Occipital lobe (tissue), 2 donors: ENCODE data around the gene GIT2. TPM values are rescaled to one million over a fixed set of nuclear protein-coding genes. Genes with fewer than 3 reads are reported as not detected.
"Not testable (repeated sequence)": the region's sequence is repeated elsewhere in the genome, so short reads cannot be mapped to it uniquely, and the experiment has no call there.

Source experiments
- DNase-seq: peaks from one replicate; lab custom pipeline; 2025; lab: John Stamatoyannopoulos, UW
- total RNA-seq: library from RNA; depleted of rRNA; stranded (reverse); fragments of >200 nt; gene quantifications from one replicate; pipeline ENCODE4 v1.2.3, GENCODE V29; 2014

Gene GIT2, protein sequence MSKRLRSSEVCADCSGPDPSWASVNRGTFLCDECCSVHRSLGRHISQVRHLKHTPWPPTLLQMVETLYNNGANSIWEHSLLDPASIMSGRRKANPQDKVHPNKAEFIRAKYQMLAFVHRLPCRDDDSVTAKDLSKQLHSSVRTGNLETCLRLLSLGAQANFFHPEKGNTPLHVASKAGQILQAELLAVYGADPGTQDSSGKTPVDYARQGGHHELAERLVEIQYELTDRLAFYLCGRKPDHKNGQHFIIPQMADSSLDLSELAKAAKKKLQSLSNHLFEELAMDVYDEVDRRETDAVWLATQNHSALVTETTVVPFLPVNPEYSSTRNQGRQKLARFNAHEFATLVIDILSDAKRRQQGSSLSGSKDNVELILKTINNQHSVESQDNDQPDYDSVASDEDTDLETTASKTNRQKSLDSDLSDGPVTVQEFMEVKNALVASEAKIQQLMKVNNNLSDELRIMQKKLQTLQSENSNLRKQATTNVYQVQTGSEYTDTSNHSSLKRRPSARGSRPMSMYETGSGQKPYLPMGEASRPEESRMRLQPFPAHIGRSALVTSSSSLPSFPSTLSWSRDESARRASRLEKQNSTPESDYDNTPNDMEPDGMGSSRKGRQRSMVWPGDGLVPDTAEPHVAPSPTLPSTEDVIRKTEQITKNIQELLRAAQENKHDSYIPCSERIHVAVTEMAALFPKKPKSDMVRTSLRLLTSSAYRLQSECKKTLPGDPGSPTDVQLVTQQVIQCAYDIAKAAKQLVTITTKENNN
- total RNA-seq = 27.8 TPM

DNA sequence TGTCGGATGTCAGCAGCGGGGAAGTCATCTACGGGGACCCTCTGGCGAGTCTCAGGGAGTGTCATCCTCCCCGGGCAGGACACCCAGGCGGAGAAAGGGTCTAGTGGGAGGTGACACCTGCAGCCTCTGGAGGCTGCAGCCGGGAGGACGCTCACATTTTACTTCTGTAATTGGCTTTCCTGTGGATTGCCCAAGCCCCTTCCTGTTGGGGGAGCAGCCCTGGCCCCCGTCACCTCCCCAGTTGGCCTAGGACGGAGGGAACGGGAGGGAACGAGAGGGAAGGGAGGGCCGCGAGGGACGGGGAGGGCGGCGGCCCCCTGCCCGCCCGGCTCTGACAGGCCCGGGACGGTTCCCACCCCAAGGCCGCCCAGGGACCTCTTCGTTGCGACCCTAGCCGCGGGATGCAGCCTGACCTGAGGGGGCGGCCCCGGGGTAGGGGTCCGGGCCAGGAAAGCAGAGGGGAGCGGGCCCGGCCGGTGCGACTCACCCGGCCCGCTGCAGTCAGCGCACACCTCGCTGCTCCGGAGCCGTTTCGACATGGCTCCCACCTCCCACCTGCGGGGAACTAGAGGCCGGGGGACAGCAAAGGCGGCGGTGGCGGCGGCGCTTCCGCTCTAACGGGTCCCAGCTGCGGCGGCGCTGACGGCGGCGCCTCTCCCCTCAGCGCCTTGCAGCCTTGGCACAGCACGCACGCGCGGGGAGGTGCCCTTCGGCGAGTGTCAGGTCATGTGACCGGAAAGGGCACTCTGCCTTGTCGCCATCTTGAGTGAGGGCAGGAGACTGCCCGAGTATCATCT, at the start of gene GIT2:
GIT2 (minus strand) TSS at position 683 of the 797 bp plus-strand sequence; CDS start at position 539, 144 bp downstream.
- DNase-seq = peak; percentile 90

DNA sequence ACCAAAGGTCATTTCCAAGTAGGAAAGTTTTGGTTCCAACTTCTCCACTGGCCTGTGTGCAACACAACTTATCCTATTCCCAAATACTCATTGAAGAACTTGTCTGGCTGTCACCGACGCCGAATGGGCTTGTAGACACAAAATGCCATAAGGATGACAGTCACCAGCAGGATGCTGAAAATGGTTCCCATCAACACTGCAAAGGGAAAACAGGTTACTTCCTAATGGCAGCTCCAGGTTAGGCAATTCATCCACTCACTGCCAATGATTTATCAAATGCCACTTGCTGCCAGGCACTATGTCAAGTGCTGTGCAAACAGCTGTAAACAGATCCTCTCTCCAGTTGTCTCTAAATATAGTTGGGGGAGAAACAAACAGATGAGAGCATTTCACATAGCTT, 46.1 kb upstream of the GIT2 start:
- no peak for DNase-seq

DNA sequence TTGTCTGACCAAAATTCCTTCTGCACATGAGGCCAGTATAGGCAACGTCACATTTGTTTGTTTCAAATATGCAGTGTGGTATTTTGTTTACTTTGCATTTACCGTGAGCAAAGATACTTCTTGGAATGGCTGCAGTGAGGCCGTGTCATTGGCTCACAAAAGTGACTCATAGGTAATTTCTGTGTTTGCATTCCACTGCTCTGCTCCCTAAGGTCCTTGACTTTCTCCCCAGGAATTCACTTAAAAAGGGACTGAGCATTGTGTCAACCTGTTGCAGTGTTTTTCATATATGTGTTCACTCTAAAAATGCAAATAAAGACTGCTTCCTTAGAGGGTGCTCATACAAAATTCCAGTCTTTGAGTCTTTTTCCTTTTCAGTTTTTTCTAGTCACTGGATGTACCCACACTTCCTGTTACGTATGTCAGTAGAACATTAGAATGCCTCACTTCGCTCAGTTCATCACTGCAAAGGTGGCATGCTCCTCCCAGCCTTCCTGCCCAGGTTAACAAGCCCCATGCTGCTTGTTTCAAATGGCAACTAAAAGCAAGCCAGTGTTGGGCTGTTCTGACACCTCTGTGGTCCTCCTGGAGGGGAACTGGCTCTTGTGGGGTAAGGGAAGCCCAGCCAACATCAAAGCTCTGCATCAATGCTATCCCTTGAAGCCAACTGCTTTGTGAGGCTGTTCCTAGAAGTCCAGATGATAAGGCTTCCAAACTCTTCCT, 43.1 kb upstream of the GIT2 start:
- DNase-seq = no peak

DNA sequence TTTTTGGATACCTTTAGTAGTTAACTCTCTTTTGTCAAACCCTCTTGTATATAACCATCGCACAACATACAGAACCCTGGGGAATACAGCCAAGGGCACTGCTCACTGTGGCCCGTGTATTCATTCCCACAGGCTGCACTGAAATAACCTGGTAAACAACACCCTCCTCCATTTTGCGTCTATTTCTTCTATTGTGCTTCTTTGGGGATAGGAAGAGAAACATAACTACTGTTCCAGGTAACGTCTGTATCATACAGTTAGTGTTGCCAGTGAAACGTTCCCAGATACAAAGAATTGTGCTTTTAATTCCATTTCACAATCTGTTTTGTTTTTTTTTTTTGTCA, 42.5 kb upstream of the GIT2 start:
- DNase-seq = no peak

DNA sequence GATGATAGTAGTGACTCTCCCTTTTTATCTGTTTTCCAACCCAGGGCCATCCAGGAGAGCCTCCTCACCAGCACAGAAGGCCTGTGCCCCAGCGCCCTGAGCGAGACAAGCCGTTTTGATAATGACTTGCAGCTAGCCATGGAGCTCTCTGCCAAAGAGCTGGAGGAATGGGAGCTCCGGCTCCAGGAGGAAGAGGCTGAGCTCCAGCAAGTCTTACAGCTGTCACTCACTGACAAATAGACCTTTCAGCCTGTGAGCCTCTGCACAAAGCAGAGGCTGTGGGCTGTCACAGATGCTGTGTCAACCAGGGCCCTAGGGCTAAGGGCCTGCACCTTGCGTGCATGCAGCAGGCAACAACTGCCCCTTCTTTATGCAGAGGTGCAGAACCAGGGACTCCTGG, 41.1 kb upstream of the GIT2 start:
- no peak for DNase-seq

DNA sequence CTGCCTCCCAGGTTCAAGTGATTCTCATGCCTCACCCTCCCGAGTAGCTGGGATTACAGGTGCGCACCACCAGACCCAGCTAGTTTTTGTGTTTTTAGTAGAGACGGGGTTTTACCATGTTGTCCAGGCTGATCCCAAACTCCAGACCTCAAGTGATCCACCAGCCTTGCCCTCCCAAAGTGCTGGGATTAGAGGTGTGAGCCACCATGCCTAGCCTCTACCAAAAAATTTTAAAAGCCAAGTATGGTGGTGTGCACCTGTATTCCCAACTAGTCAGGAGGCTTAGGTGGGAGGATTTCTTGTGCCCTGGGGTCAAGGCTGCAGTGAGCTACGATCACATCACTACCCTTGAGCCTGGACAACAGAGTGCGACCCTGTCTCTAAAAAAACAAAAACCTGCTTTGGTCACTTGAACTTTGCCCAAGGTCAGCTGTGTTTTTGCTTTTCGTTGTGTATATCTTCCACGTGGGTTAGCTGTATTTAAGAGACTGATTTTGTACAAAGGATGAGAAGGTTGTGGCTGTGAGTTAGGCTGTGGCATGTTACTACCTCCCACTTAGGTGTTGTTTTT, 39.5 kb upstream of the GIT2 start:
- DNase-seq = no peak

DNA sequence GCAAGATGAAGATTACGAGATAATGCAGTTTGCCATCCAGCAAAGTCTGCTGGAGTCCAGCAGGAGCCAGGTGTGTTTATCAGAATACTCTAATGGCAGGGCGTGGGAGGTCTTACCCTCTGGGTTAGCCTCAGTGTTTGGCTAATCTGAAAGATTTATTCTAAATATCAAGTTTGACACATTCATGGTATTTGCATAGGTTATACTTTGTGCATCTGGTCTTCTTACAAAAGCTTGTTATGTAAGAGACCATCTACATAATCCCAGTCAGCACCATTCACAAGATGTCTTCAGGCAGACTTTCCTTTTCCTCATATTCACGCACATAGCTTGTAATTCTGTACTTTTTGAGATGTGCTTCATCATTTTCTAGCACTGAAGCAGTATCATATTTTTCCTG, 37.7 kb upstream of the GIT2 start:
- no peak for DNase-seq

DNA sequence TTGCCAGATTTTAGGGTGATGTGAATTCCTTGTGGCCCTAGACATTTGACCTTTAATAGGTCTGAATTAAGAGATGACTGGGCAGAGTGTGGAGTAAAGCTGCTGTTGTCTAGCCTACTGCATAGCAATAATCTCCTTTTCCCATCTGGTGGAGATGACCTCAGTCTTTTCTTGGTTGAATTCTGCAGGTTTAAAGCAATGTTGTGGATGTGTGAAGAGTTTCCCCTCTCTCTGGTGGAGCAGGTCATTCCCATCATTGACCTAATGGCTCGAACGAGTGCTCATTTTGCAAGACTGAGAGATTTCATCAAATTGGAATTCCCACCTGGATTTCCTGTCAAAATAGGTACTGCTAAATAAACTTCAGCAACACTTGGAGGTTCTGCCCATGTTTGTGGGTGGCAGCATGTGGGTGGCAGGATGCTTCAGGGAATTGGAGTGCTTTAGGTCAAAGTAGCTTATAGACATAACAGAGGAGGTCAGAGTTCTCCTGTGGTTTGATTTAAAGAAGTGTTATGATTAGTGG, 33.2 kb upstream of the GIT2 start:
- no peak for DNase-seq

DNA sequence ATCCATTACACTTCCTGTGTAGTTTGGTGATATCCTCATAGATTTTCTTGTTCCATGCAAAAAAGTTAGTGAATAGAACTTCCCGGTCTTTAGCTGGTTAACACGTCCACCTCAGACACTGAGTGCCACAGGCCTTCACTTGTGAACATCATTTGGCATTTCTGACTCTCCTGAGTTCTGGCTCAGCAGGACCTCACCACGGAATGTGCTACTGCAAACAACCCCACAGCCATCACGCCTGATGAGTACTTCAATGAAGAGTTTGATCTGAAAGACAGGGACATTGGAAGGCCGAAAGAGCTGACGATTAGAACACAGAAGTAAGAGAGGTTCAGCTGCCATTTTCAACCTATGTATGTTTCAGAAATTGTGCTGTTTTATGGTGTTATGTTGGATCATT, 32.2 kb upstream of the GIT2 start:
- no peak for DNase-seq

DNA sequence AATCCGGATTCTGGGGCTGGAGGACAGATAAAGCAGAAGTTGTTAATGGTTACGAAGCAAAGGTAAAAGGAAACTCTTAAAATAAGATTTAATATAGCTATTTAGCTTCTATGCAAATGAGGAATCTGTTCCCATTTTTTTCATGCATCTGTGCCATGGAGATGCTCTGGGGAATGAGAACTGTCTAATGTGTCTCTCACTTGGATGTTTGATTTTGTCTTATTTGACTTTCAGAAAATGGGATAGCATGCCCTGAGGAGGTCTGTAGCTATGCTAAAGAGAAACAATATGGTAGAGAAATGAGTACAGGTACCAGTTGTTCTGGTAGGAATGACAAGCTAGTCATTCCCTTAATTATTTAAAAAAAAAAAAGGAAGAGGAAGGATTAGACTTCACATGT, 27.9 kb upstream of the GIT2 start:
- DNase-seq = no peak

DNA sequence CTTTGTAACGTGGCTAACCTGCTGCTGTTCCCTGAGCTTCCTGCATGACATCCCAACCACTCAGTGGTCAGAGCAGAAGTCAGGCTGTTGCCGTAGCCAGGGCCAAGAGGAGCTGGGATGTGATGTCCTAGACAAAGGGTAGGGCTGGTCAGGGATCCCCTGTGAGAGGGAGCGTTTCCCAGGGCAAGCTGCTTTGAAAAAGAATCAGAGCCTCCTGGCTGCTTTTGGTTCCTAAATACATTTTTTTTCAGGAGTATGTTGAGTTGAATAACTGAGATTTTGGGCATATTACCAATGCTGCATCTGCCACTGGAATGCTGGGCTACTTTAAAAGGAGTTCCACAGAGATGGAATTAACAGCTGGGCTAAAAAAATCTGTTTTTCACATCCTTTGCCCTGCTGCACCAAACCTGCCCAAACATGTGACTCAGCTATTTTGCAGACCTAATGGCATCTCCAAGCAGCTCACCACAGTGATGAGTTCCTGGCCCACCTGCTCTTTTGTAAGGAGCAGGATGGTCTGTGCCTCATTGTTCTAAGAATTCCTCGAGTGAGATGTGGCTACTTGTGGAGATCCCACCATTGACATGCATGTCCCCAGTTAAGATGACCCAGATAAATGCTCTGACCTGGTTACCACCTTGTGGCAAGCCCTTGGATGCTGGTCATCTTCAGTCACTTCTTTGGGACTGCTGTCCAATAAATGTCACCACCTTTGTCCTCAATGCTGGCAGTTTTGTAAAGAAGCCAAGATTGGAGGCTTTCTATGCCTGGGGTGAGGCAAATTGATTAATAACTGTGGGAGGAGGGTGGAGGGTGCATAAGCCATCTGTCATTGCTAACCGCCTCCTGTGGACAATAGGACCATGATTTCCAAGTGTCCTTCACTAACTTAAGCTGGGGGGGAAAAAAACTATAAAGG, 27.2 kb upstream of the GIT2 start:
- no peak for DNase-seq

DNA sequence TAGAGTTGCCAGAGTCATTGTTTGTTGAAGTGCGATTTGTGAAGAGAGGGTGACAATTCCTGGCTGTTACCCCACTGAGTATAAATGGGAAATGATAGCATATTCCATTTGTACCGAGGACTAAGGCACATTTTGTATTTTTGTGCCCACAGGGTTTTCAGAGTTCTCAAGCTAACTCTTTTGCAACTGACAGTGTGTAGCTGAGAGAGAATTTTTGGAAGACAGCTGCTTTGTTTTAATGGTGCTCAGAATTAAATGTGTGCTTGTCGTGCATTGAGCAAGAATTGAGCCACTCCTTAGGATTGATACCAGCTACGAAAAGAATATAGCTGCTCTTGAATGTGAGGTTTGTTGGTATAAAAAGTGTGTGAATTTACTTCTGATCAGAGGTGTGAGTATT, 24.8 kb upstream of the GIT2 start:
- no peak for DNase-seq

DNA sequence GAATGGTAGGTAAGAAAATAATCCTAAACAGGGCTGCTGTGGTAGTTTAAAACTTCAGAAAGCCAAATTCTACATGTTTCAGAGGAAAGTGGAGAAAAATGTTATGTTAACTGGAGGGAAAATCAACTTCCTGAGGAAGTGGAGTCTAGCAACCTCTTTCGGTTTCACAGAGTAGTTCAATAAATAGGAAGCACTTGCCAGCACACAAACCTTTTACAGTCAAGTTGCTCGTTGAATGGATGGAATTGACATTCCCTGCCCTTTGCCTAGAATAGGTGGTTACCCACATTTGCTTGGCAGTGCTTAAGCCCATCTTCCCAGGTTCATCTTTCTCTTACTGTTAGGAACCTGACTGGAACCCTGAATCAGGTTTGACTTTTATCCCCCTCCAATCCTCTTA, 19.0 kb upstream of the GIT2 start:
- no peak for DNase-seq

DNA sequence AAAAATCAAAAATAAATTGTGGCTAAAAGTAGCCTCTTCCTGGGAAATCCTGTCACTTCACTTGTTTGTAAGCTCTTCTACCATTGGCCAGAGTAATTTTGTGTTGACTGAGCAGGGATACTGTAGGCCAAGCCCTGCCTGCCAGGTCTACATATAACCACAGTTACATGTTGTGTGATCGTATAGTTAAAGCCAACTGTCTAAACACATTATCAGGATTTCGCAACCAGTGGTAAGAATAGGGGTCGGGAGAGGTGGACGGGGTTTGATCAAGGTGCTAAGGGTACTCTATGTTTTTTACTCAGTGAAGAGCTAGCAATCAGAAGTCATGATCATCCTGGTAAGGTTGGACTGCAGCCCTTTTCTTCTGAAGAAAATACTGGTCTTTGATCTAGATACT, 16.5 kb upstream of the GIT2 start:
- DNase-seq = no peak

DNA sequence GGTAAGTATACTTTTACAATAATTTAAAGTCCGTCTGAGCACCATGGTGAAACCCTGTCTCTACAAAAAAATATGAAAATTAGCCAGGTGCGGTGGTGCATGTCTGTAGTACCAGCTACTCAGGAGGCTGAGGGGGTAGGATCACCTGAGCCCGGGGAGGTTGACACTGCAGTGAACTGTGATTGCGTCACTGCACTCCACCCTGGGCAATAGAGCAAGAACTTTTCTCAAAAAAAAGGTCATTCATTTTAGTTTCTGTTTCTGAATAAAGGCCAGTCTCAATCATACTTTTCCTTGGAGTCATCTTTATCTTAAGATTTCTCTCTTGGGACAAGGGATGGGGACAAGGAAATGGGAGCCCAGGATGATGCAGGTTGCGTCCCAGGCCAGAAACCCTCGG, 16.0 kb upstream of the GIT2 start:
- no peak for DNase-seq

DNA sequence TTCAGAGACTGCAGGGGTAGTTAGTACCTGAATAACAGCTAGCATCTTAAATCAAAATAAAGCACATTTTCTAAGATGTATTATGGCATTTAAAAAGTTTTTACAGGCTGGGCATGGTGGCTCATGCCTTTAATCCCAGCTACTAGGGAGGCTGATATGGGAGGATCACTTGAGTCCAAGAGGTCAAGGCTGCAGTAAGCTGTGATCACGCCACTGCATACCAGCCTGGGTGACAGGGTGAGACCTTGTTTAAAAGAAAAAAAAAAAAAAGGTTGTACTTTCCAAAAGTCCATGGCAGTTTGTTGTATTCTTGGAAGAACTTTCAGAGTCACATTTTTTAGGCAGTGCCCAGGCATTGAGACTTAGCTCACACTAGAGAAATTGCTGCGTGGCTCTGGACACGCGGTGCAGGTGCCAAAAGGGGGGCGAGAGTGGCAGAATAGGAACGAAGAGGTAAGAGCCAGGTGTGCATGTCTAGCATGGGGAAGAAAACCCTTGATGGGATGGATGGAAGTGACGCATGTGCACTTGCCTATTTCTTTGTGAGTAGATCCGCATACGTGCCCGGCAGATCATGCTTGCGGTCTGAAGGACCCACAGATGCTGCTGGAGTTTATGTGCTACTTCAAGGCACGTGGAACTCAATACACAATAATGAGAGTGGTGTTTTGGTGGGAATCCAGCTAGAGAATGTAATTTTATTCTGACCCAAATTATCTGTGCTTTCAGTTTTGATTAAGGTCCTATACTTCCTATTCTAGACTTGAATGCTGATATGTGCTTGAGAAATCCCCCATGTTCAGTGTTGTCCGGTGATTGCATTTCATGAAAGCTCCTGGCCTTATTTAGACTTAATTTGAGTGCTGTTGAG, 14.9 kb upstream of the GIT2 start:
- no peak for DNase-seq

DNA sequence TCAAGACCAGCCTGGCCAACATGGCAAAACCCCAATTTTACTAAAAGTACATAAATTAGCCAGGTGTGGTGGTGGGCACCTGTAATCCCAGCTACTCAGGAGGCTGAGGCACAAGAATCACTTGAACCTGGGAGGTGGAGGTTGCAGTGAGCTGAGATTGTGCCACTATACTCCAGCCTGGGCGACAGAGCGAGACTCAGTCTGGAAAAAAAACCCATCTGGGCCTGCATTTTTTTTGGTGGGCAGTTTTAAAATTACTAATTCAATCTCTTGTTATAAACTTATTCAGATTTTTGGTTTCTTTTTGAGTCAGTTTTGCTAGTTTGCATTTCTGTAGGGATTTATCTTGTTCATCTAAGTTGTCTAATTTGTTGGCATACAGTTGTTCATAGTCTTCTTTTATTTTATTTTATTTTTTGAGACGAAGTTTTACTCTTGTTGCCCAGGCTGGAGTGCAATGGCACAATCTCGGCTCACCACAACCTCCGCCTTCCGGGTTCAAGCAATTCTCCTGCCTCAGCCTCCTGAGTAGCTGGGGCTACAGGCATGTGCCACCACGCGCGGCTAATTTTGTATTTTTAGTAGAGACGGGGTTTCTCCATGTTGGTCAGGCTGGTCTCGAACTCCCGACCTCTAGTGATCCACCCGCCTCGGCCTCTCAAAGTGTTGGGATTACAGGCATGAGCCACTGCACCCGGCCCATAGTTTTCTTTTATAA, 12.7 kb upstream of the GIT2 start:
- DNase-seq = not testable (repeated sequence)

DNA sequence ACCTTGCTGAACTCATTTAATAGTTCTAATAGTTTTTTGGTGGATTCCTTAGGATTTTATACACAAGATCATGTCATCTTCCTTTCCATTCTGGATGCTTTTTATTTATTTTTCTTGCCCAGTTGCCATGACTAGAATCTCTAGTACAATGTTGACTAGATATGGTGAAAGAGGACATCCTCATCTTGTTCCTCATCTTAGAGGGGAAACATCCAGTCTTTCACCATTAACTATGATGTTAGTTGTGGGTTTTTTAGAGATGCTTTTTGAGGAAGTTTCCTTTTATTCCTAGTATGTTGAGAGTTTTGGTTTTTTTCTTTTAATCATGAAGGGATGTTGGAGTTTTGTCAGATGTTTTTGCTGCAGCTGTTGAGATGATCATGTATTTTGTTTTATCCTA, 11.7 kb upstream of the GIT2 start:
- no peak for DNase-seq
